ENCODE data around the gene GALNT5.

Gene GALNT5

GRCh38 chr2:157309878-157310277, 52.4 kb downstream of the GALNT5 start:
- no peak for TF ChIP-seq POLR2A (IDR thresholded peaks at IDR 0.05; ENCODE audit: extremely low read depth, insufficient read length)
- no peak for TF ChIP-seq MAX (IDR thresholded peaks at IDR 0.05; ENCODE audit: low read depth, low read length)
- TF ChIP-seq CTCF (IDR thresholded peaks at IDR 0.05; ENCODE audit: low read depth, low read length), result no peak
- no peak for TF ChIP-seq MYC (IDR thresholded peaks at IDR 0.05; ENCODE audit: low read depth, low read length)
- no peak overlapping the region for H3K4me3 ChIP-seq (ENCODE audit: low read depth, low read length)
- DNase-seq (ENCODE audit: low read depth), result no peak

- H3K4me3 ChIP-seq (ENCODE audit: low read depth, low read length), result no peak overlapping the region
- no peak for DNase-seq (ENCODE audit: low read depth)
- TF ChIP-seq CTCF (IDR thresholded peaks at IDR 0.05; ENCODE audit: low read depth, low read length), result no peak
- no peak for TF ChIP-seq MYC (IDR thresholded peaks at IDR 0.05; ENCODE audit: low read depth, low read length)
- TF ChIP-seq POLR2A (IDR thresholded peaks at IDR 0.05; ENCODE audit: extremely low read depth, insufficient read length), result no peak
- no peak for TF ChIP-seq MAX (IDR thresholded peaks at IDR 0.05; ENCODE audit: low read depth, low read length)
These were observed 54.2 kb downstream of the GALNT5 start for GRCh38 chr2:157311706-157312105.

DNA sequence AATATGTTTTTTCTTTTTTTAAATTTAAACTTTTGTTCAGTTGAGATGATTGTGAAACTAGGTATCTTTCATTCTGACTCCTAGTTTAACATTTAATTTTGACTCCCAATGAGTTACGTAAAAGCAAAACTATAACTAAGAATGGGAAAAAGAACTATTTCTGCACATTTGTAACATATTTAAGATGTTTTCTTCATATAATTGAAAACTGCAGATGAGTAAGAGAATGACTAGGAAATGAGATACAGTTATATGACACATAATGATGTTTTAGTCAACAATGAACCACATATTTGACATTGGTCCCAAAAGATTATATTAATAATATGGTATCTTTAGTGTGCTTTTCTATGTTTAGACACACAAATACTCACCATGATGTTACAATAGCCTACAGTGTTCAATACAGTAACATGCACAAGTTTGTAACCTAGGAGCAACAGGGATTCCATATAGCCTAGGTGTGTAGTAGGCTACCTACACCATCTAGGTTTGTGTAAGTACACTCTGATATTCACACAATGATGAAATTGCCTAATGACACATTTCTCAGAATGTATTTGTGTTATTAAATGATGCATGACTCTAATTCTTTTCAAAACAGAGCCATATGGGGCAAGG, 55.5 kb downstream of the GALNT5 start:
- TF ChIP-seq MYC (IDR thresholded peaks at IDR 0.05; ENCODE audit: low read depth, low read length), result no peak
- TF ChIP-seq CTCF (IDR thresholded peaks at IDR 0.05; ENCODE audit: low read depth, low read length), result no peak
- no peak for TF ChIP-seq POLR2A (IDR thresholded peaks at IDR 0.05; ENCODE audit: extremely low read depth, insufficient read length)
- TF ChIP-seq MAX (IDR thresholded peaks at IDR 0.05; ENCODE audit: low read depth, low read length), result no peak
- no peak for DNase-seq (ENCODE audit: low read depth)
- no peak overlapping the region for H3K4me3 ChIP-seq (ENCODE audit: low read depth, low read length)

GRCh38 chr2:157315901-157316300, 58.4 kb downstream of the GALNT5 start:
- H3K4me3 ChIP-seq (ENCODE audit: low read depth, low read length), result no peak overlapping the region
- DNase-seq (ENCODE audit: low read depth), result no peak
- no peak for TF ChIP-seq MYC (IDR thresholded peaks at IDR 0.05; ENCODE audit: low read depth, low read length)
- TF ChIP-seq POLR2A (IDR thresholded peaks at IDR 0.05; ENCODE audit: extremely low read depth, insufficient read length), result no peak

GRCh38 chr2:157318884-157319283, 61.4 kb downstream of the GALNT5 start:
- no peak for TF ChIP-seq POLR2A (IDR thresholded peaks at IDR 0.05; ENCODE audit: extremely low read depth, insufficient read length)
- no peak for TF ChIP-seq MYC (IDR thresholded peaks at IDR 0.05; ENCODE audit: low read depth, low read length)
- H3K4me3 ChIP-seq (ENCODE audit: low read depth, low read length), result no peak overlapping the region
- no peak for DNase-seq (ENCODE audit: low read depth)

DNA sequence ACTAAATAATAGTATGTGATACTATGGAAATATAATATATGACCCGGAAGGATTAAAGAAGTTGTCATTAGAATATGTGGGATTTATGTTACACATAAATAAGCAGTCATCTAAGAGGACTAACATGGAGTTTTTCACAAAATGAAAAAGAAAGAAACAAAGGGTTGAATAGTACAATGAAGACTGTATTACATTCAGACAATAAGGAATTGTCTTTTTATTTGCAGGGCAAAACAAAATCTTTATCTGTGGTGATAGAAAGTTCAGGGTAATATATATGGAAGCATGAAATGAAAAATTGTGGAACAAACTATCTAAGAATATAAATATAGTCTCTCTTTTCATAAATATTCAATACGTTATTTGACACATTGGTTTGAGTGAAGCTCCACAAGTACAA, 62.3 kb downstream of the GALNT5 start:
- no peak overlapping the region for H3K4me3 ChIP-seq (ENCODE audit: low read depth, low read length)
- TF ChIP-seq MYC (IDR thresholded peaks at IDR 0.05; ENCODE audit: low read depth, low read length) (no peak), CTCF (IDR thresholded peaks at IDR 0.05; ENCODE audit: low read depth, low read length) (no peak)
- DNase-seq (ENCODE audit: low read depth), result no peak

- no peak overlapping the region for H3K4me3 ChIP-seq (ENCODE audit: low read depth, low read length)
- DNase-seq (ENCODE audit: low read depth), result no peak
- no peak for TF ChIP-seq POLR2A (IDR thresholded peaks at IDR 0.05; ENCODE audit: extremely low read depth, insufficient read length)
- no peak for TF ChIP-seq CTCF (IDR thresholded peaks at IDR 0.05; ENCODE audit: low read depth, low read length)
- TF ChIP-seq MYC (IDR thresholded peaks at IDR 0.05; ENCODE audit: low read depth, low read length), result no peak
- no peak for TF ChIP-seq MAX (IDR thresholded peaks at IDR 0.05; ENCODE audit: low read depth, low read length)
These were observed 62.9 kb downstream of the GALNT5 start for GRCh38 chr2:157320409-157320808.

All from NB4 (cell line).